Activated naive CD4-positive, alpha-beta T cell treated with anti-CD3 and anti-CD28 coated beads, Interleukin-2, amount 10 ng/mL, durations not matched to agents 5 hours and 36 hours (primary cell): Measurements from ENCODE around the gene CMTM8. TPM values are rescaled to one million over a fixed set of nuclear protein-coding genes. Genes with fewer than 3 reads are reported as not detected.

ENCODE experiments used
- total RNA-seq, 2 experiments: library from RNA; stranded (reverse); gene quantifications; one replicate each; pipeline ENCODE4 v1.2.3, GENCODE V29; 2021

The CMTM8 gene, protein sequence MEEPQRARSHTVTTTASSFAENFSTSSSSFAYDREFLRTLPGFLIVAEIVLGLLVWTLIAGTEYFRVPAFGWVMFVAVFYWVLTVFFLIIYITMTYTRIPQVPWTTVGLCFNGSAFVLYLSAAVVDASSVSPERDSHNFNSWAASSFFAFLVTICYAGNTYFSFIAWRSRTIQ
- total RNA-seq, result 1 to 10 TPM; 6.9 to 7.5 TPM

GRCh38 chr3:32238453-32239306, at the start of gene CMTM8:
CMTM8 (plus strand) TSS chr3:32238680; CDS start chr3:32238973, 293 bp downstream.

DNA sequence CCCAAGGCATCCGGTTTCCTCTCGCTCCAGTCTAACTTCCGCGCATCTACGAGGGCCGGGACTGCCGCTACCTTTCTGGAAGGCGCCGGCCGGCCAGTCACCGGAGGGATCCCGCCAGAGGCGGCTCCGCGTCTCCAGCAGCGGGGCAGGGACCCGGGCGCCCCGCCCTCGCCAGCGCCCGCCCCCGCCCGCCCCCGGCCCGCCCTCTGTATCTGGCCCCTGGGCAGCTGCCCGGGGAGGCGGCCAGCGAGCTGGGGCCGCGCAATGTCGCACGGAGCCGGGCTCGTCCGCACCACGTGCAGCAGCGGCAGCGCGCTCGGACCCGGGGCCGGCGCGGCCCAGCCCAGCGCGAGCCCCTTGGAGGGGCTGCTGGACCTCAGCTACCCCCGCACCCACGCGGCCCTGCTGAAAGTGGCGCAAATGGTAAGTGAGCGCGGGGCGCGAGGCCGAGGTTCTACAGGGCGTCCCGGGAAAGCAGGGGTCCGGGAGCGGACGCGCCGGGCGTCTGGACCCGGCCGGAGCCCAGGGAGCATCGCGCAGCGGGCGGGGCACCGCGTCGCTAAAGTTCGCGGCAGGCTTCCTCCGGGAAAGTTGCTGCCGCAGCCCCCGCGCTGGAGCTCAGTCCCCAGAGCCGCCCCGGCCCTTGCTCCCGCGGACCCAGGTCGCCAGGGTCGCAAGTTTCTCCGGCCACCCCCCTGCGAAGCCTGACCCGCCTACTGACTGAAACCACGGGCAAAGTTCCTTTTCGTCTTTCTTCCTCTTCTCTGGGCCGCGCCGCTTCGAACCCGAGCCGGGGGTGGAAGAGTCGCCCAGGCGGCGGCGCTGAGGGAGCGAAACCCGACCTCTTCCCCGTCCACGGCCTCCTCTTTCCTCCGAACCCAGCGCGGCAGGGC, 153.4 kb downstream of the CMTM8 start, which contains the start of gene CMTM7:
CMTM7 (plus strand) TSS at position 211 of the 893 bp plus-strand sequence; CDS start at position 265, 54 bp downstream.

Other genes starting within 250 kb of the CMTM8 start
- gene GPD1L, start 132.1 kb upstream of the CMTM8 start, total RNA-seq, result 10 to 100 TPM; 32.2 to 33.0 TPM
- gene CMTM7, start 153.2 kb downstream of the CMTM8 start, total RNA-seq, result 10 to 100 TPM; 44.8 TPM